Activated CD4-positive, alpha-beta T cell treated with anti-CD3 and anti-CD28 coated beads, Interleukin-2, amount 50 U/mL, for 1 hour (primary cell): Measurements from ENCODE around the gene PLB1.

Experiments used
- DNase-seq: peaks from one replicate; pipeline ENCODE4 v3.0.0-alpha.2; 2020

Gene PLB1

GRCh38 chr2:28617502-28618184, 121.8 kb downstream of the PLB1 start:
- DNase-seq, result no peak

- DNase-seq, result no peak
These were observed 122.6 kb downstream of the PLB1 start for GRCh38 chr2:28618221-28619141.

- DNase-seq, result no peak
These were observed 123.6 kb downstream of the PLB1 start for GRCh38 chr2:28619213-28620196.

GRCh38 chr2:28620291-28620793, 124.5 kb downstream of the PLB1 start:
- no peak for DNase-seq

GRCh38 chr2:28620801-28621171, 124.9 kb downstream of the PLB1 start:
- no peak for DNase-seq

- DNase-seq, result peak; percentile 73
These were observed 125.6 kb downstream of the PLB1 start for GRCh38 chr2:28621172-28622100.

GRCh38 chr2:28622101-28622499, 126.2 kb downstream of the PLB1 start:
- no peak for DNase-seq

- no peak for DNase-seq
These were observed 127.9 kb downstream of the PLB1 start for GRCh38 chr2:28623582-28624405.

- no peak for DNase-seq
These were observed 128.6 kb downstream of the PLB1 start for GRCh38 chr2:28624436-28624792.

- peak; percentile 53 for DNase-seq
These were observed 129.2 kb downstream of the PLB1 start for GRCh38 chr2:28624793-28625701.

- no peak for DNase-seq
These were observed 130.5 kb downstream of the PLB1 start for GRCh38 chr2:28626376-28626775.

GRCh38 chr2:28626891-28627421, 131.1 kb downstream of the PLB1 start:
- DNase-seq, result no peak

GRCh38 chr2:28627722-28628480, 132.0 kb downstream of the PLB1 start:
- DNase-seq, result no peak

- DNase-seq, result no peak
These were observed 132.6 kb downstream of the PLB1 start for GRCh38 chr2:28628506-28628905.

- DNase-seq, result no peak
These were observed 133.1 kb downstream of the PLB1 start for GRCh38 chr2:28628987-28629386.

GRCh38 chr2:28629910-28630309, 134.1 kb downstream of the PLB1 start:
- no peak for DNase-seq

GRCh38 chr2:28630341-28630740, 134.5 kb downstream of the PLB1 start:
- DNase-seq, result no peak

- no peak for DNase-seq
These were observed 135.8 kb downstream of the PLB1 start for GRCh38 chr2:28631514-28632206.
